Measurements from ENCODE around the gene CCDC134. TPM values are rescaled to one million over a fixed set of nuclear protein-coding genes. Genes with fewer than 3 reads are reported as not detected.

CCDC134 gene
- total and polyA plus RNA-seq, 9 of the 15 experiments (the other 6 are each of a cell fraction or from before 2014, with no cell fraction given) = 0.56 to 11.9 (median 5.3) TPM

- TF ChIP-seq ZNF277 (CRISPR knock-in tag; IDR thresholded peaks at IDR 0.05; ENCODE audit: borderline replicate concordance) (no peak), HMG20A (CRISPR knock-in tag; conservative IDR thresholded peaks at IDR 0.05) (0 out of 2 replicates have a peak, but pooled peaks have one; percentile 30), FOXM1 (IDR thresholded peaks at IDR 0.05; ENCODE audit: low read depth) (peak; percentile 93), FOXM1 (CRISPR knock-in tag; IDR thresholded peaks at IDR 0.05; ENCODE audit: low read depth) (no peak), ZNF583 (CRISPR knock-in tag; IDR thresholded peaks at IDR 0.05) (no peak), CC2D1A (IDR thresholded peaks at IDR 0.05) (peak; percentile 90), NR0B1 (IDR thresholded peaks at IDR 0.05; ENCODE audit: partially characterized antibody) (no peak), KLF1 (tag; IDR thresholded peaks at IDR 0.05) (peak; percentile 24; the same call in 1 of the 2 replicates), TCF3 (CRISPR knock-in tag; IDR thresholded peaks at IDR 0.05) (peak; percentile 96), MITF (IDR thresholded peaks at IDR 0.05) (peak; percentile 96), SLC30A9 (CRISPR knock-in tag; IDR thresholded peaks at IDR 0.05) (no peak), TGIF2 (CRISPR knock-in tag; IDR thresholded peaks at IDR 0.05) (no peak), ATF2 (CRISPR knock-in tag; IDR thresholded peaks at IDR 0.05) (no peak), ZFP91 (CRISPR knock-in tag; IDR thresholded peaks at IDR 0.05) (no peak), THAP12 (CRISPR knock-in tag; IDR thresholded peaks at IDR 0.05) (no peak), BRF1 (IDR thresholded peaks at IDR 0.05; ENCODE audit: borderline replicate concordance, extremely low read depth, insufficient read length) (no peak), HNRNPH1 (optimal IDR thresholded peaks at IDR 0.05; ENCODE audit: low read depth, low read length) (no peak), ZNF408 (CRISPR knock-in tag; IDR thresholded peaks at IDR 0.05; ENCODE audit: low read depth) (no peak)
Measured at GRCh38 chr22:41845380-41846267, 45.1 kb downstream of the CCDC134 start (continued).

All from K562 (cell line).